ENCODE measurements around the gene NCBP1.
A peak's percentile ranks its signal among the peaks of the same experiment; 100 is the strongest.
"Not testable (repeated sequence)": the region's sequence is repeated elsewhere in the genome, so short reads cannot be mapped to it uniquely, and the experiment has no call there.

NCBP1 gene

DNA sequence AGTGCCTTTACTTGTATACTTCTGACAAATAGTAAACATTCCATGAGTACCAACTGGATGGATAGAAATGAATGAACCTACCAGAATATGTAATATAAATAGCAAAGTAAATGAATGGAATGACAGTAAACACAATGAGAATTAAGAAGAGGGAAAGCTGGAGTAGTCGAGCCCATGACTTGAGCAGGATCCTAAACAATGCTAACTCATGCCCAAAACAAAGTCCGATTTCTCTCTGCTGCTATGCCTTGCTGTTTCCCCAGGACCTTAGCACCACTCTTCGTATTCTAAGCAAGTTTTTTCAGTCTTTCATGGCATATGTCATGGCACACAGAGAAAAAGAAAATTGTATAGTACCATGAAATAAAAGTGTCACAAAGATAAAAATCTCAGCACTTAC lies 61.8 kb downstream of the NCBP1 start:
- TF ChIP-seq, protein P1, sequence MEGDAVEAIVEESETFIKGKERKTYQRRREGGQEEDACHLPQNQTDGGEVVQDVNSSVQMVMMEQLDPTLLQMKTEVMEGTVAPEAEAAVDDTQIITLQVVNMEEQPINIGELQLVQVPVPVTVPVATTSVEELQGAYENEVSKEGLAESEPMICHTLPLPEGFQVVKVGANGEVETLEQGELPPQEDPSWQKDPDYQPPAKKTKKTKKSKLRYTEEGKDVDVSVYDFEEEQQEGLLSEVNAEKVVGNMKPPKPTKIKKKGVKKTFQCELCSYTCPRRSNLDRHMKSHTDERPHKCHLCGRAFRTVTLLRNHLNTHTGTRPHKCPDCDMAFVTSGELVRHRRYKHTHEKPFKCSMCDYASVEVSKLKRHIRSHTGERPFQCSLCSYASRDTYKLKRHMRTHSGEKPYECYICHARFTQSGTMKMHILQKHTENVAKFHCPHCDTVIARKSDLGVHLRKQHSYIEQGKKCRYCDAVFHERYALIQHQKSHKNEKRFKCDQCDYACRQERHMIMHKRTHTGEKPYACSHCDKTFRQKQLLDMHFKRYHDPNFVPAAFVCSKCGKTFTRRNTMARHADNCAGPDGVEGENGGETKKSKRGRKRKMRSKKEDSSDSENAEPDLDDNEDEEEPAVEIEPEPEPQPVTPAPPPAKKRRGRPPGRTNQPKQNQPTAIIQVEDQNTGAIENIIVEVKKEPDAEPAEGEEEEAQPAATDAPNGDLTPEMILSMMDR (IDR thresholded peaks at IDR 0.05; ENCODE audit: control extremely low read depth, extremely low read depth, low read depth, missing control alignments): no peak
- ChIA-PET POLR2A (no interaction called here), CTCF (interaction anchor here (1.1 to 1.6 kb wide), 2 partner anchors 28 to 206 kb away, joined by 3 to 6 read pairs; no protein-coding TSS in a partner anchor)
- DNase-seq (ENCODE audit: extremely low spot score): no peak

DNA sequence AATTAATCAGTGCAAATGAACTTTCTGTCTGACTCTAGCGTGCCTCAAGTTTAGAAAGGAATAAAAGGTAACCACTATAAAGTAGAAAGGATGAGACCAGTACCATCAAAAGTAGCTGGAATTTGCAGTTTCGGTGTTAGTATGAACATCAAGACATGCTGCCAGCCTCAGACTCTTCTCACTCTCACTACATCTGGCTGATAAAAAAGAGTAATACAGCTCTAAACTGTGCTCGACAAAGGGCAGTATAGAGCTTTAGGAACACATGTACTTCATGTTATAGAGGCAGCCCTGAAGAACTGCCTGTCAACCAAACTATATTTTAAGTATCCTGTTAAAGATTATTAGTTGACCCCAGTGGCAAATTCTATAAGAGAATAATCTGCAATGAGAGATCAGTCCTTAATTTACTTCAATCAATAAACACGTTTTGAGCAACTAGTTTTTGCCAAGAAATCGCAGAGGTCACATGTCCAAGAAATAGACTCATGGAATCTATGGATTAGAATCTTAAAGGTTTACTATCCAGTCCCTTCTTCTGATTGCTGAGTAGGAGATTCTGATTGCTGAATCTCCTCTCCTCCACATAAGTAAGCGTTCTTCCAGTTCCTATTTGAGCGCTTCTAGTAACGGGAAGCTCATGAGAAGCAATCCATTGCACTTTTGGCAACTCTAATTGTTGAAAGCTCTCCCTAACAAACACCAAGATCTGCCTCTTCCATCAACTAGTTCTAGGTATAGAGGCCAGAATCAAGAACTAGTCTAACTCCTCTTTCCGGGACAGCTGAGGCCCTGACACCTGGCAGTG lies 62.6 kb downstream of the NCBP1 start:
- no peak for DNase-seq (ENCODE audit: extremely low spot score)
- TF ChIP-seq, protein P1 (IDR thresholded peaks at IDR 0.05; ENCODE audit: control extremely low read depth, extremely low read depth, low read depth, missing control alignments): no peak
- CTCF ChIA-PET: interaction anchor here (0.7 to 2.0 kb wide), 7 partner anchors 12 to 1080 kb away, joined by 3 to 10 read pairs (median 3); no protein-coding TSS in a partner anchor
- POLR2A ChIA-PET: interaction anchor here (0.6 to 1.2 kb wide), 2 partner anchors 8 to 196 kb away, joined by 3 to 10 read pairs; no protein-coding TSS in a partner anchor

DNA sequence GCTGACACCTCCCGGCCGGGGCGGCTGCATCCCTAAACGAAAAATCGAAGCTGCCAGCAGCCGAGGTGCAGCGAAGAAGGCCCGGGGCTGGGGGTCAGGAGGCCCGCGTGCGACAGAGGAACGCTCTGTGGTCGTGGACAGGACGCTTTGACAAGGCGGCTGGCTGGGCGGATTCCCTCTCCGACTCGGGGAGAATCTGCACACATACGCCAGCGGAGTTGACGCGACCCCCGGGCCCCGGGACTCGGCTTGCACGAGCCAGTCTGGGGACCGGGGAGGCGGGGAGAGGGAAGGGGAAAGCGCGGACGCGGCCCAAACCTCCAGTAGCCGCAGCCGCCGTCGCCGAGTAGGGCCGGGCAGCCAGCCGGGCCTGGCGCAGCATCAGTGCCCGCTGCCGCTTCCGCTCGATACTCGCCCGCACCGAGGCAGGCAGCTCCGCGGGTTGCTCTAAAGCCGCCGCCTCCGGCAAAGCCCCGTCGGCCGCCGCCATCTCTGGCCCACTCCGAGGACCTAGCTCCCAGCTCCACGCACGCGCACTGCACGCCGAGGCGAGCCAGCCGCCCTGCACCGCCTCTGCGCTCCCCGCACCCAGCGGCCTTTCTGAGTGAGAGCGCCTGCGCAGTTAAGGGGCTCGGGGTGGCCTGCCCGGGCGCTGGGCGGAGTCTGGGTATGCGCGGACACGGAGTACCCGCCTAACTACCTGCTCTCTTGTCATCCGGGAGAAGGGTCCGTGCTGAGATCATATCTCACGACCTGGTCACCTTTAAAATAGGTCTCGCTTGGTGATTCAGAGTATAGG lies 63.4 kb downstream of the NCBP1 start, which contains the start of gene XPA:
Gene XPA (minus strand): TSS at position 538 of the 799 bp plus-strand sequence. CDS start 48 bp downstream, at position 490.
- ChIA-PET CTCF (interaction anchor here (0.7 to 2.0 kb wide), 9 partner anchors 9 to 1079 kb away, joined by 3 to 10 read pairs (median 3); no protein-coding TSS in a partner anchor), POLR2A (interaction anchor here (0.6 to 1.2 kb wide), 2 partner anchors 9 to 196 kb away, joined by 3 to 10 read pairs; no protein-coding TSS in a partner anchor)
- DNase-seq (ENCODE audit: extremely low spot score): peak; percentile 99
- TF ChIP-seq, protein P1 (IDR thresholded peaks at IDR 0.05; ENCODE audit: control extremely low read depth, extremely low read depth, low read depth, missing control alignments): no peak

DNA sequence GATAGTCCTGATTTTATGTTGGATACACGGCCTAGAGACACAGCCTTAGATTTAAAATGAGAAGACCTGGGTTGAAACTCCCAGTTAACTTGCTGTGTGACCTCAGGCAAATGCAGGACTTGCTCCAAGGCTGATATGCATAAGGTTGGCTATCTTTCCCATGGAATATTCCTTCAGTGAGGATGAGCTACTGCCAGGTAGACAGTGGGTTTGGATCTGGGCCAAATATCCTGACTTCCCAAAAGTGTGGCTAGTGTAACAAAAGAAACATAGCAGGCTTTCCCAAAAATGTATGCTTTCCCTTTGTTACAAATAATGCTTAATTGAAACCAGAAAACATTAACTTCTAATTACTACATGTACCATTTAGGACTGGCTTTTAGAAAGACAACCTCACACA lies 64.2 kb downstream of the NCBP1 start:
- ChIA-PET CTCF (interaction anchor here (0.7 to 2.0 kb wide), 3 partner anchors 37 to 192 kb away, joined by 3 to 10 read pairs (median 3); no protein-coding TSS in a partner anchor), POLR2A (no interaction called here)
- DNase-seq (ENCODE audit: extremely low spot score): no peak
- TF ChIP-seq, protein P1 (IDR thresholded peaks at IDR 0.05; ENCODE audit: control extremely low read depth, extremely low read depth, low read depth, missing control alignments): no peak

DNA sequence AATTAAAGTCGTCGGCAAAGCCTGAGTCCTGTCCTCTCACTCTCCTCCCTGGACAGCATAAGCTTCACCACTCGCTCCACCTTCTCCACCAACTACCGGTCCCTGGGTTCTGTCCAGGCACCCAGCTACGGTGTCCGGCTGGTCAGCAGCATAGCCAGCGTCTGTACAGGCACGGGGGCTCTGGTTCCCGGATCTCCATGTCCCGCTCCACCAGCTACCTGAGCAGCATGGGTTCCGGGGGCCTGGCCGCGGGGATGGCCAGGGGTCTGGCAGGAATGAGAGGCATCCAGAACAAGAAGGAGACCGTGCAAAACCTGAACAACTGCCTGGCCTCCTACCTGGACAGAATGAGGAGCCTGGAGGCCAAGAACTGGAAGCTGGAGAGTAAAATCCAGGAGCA lies 65.2 kb downstream of the NCBP1 start:
- DNase-seq (ENCODE audit: extremely low spot score): no peak
- TF ChIP-seq, protein P1 (IDR thresholded peaks at IDR 0.05; ENCODE audit: control extremely low read depth, extremely low read depth, low read depth, missing control alignments): no peak
- ChIA-PET POLR2A (no interaction called here), CTCF (interaction anchor here (1.1 to 2.0 kb wide), 3 partner anchors 13 to 288 kb away, joined by 3 to 10 read pairs (median 5); no protein-coding TSS in a partner anchor)

DNA sequence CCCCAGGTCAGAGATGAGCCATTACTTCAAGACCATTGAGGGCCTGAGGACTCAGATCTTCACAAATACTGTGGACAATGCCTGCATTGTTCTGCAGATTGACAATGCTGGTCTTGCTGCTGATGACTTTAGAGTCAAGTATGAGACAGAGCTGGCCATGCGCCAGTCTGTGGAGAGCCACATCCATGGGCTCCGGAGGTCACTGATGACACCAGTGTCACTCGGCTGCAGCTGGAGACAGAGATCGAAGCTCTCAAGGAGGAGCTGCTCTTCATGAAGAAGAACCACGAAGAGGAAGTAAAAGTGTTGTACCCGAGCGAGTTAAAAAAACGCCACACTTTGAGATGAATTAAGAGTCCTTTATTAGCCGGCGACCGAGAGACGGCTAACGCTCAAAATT lies 65.7 kb downstream of the NCBP1 start:
- DNase-seq (ENCODE audit: extremely low spot score); POLR2A ChIA-PET: not testable (repeated sequence)
- CTCF ChIA-PET: interaction anchor here (0.9 to 2.0 kb wide), 6 partner anchors 13 to 288 kb away, joined by 3 to 10 read pairs (median 4); partner anchors contain the start of gene TRMO

DNA sequence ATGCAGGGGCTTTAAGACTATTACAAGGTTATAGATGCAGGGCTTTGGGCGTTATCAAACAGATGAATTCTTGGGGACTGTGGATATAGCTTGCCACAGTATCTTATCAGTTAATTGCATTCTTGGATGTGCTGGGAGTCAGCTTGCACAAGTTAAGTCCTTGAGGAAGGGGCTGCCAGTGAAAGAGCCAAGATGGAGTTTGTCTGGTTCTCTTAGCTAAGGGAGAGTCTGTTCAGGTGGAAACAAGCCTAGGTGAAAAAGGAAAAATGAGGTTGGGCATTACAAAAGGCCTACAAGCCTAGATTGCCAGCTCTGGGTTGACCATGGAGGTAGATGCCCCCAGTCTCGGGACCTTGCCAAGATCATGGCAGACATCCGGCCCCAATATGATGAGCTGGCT lies 66.2 kb downstream of the NCBP1 start:
- POLR2A ChIA-PET; DNase-seq (ENCODE audit: extremely low spot score): not testable (repeated sequence)
- CTCF ChIA-PET: interaction anchor here (0.9 to 2.0 kb wide), 6 partner anchors 12 to 289 kb away, joined by 3 to 10 read pairs (median 4); partner anchors contain the start of gene TRMO
